ENCODE results near the gene VWA3B. TPM values are rescaled to one million over a fixed set of nuclear protein-coding genes. Genes with fewer than 3 reads are reported as not detected.
A peak's percentile ranks its signal among the peaks of the same experiment; 100 is the strongest.

VWA3B gene
- total RNA-seq, 6 experiments from 2014 or later = 0.09 to 0.24 (median 0.13) TPM; not detected in 2

GRCh38 chr2:98084151-98084868, 2.7 kb upstream of the VWA3B start:
- Histone ChIP-seq H3K9me3 (no peaks in the 10 kb centered on the region), H3K4me3 (no peak overlapping the region), H3K4me1 (peaks cover 0 to 37% (median 6%) of the 10 kb centered on the region in 4 donors), H3K27ac (peak overlapping the region in 1 of 3 donors; percentile 39), H3K27me3 (no peaks in the 10 kb centered on the region), H3K36me3 (no peaks in the 10 kb centered on the region)
- ATAC-seq (peak in 2 of 4 donors; percentile 1 to 3), DNase-seq (no peak)
- TF ChIP-seq POLR2A (IDR thresholded peaks at IDR 0.05) (no peak), CTCF (IDR thresholded peaks at IDR 0.05) (no peak)
- intact Hi-C loops (cut with DNase I) = no loop called here
- 35% methylated on average over 5 of the region's 5 CpGs for WGBS (ENCODE audit: insufficient coverage, low coverage, low lambda C conversion rate, missing lambda C conversion rate)

DNA sequence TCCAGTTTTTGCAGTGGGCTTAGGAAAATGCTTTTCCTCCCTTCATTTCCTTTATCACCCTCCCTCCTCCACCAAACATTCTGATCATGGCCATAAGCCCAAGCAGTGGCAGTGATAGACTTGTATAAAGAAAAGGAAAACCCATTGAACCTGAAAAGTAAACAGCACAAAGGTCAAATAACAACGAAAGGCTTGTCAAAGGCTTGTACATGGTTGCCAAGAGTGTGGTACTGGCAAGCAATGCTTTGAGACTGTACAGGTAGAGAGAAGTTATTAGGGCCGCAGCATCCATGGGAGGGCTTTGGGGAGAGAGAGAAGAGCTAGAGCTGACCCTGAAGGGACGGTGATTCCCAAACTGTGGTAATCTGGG, 2.1 kb upstream of the VWA3B start:
- no peak overlapping the region for H3K4me3 ChIP-seq
- intact Hi-C loops (cut with DNase I) = no loop called here
- WGBS (ENCODE audit: insufficient coverage, low coverage, low lambda C conversion rate, missing lambda C conversion rate) = 46% methylated on average over 3 of the region's 3 CpGs
- H3K36me3 ChIP-seq = no peaks in the 10 kb centered on the region
- peaks cover 0 to 33% (median 6%) of the 10 kb centered on the region in 4 donors for H3K4me1 ChIP-seq
- peak overlapping the region in 1 of 3 donors; percentile 39 for H3K27ac ChIP-seq
- TF ChIP-seq POLR2A (IDR thresholded peaks at IDR 0.05) (no peak), CTCF (IDR thresholded peaks at IDR 0.05) (no peak)
- peak in 1 of 3 donors; percentile 52 for DNase-seq
- ATAC-seq = peak; percentile 86 to 90 (median 86)
- H3K27me3 ChIP-seq = no peaks in the 10 kb centered on the region
- H3K9me3 ChIP-seq = no peaks in the 10 kb centered on the region

DNA sequence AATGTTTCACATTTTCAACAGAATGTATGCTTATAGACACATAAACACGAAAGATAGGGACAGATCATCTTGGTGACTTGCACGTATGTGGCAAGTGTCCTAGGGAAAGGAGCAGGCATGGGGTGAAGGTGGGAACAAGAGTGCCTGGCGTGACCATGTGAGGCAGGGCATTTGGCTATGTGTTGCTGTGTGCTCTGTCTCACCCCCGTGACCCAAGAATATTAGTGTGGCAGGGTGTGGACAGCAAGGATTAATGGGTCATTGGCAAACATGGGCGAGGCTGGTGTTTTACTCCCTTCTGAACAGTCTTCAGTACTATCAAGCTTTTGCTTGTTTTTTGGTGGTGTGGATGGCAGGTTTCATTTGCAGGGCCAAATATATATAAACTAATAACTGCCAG, 1.3 kb upstream of the VWA3B start:
- intact Hi-C loops (cut with DNase I) = no loop called here
- H3K27me3 ChIP-seq = no peaks in the 10 kb centered on the region
- no peaks in the 10 kb centered on the region for H3K36me3 ChIP-seq
- no peak overlapping the region for H3K27ac ChIP-seq
- H3K9me3 ChIP-seq = no peaks in the 10 kb centered on the region
- whole genome bisulfite sequencing (ENCODE audit: insufficient coverage, low coverage, low lambda C conversion rate, missing lambda C conversion rate) = 79% methylated on average over 5 of the region's 5 CpGs
- ATAC-seq (no peak), DNase-seq (no peak)
- no peak for TF ChIP-seq POLR2A (IDR thresholded peaks at IDR 0.05)
- no peak for TF ChIP-seq CTCF (IDR thresholded peaks at IDR 0.05)
- H3K4me1 ChIP-seq = peaks cover 0 to 32% (median 6%) of the 10 kb centered on the region in 4 donors
- no peak overlapping the region for H3K4me3 ChIP-seq

- peak overlapping the region in 2 of 3 donors; percentile 38 to 43 for H3K4me3 ChIP-seq
- no peak overlapping the region for H3K27ac ChIP-seq
- WGBS (ENCODE audit: insufficient coverage, low coverage, low lambda C conversion rate, missing lambda C conversion rate) = 53% methylated on average over 9 of the region's 13 CpGs
- no peak for ATAC-seq
- peaks cover 0 to 32% (median 6%) of the 10 kb centered on the region in 4 donors for H3K4me1 ChIP-seq
- no peaks in the 10 kb centered on the region for H3K27me3 ChIP-seq
- no peaks in the 10 kb centered on the region for H3K9me3 ChIP-seq
- intact Hi-C loops (cut with DNase I) = no loop called here
- no peak for DNase-seq
- H3K36me3 ChIP-seq = no peaks in the 10 kb centered on the region
- no peak for TF ChIP-seq POLR2A (IDR thresholded peaks at IDR 0.05)
Observed at GRCh38 chr2:98087447-98088020, 567 bp downstream of the VWA3B start.

GRCh38 chr2:98088261-98088660, 1.3 kb downstream of the VWA3B start:
- DNase-seq = no peak
- TF ChIP-seq POLR2A (IDR thresholded peaks at IDR 0.05) = no peak
- no peak for TF ChIP-seq CTCF (IDR thresholded peaks at IDR 0.05)
- intact Hi-C loops (cut with DNase I) = no loop called here
- H3K9me3 ChIP-seq = no peaks in the 10 kb centered on the region
- WGBS (ENCODE audit: insufficient coverage, low coverage, low lambda C conversion rate, missing lambda C conversion rate) = 52% methylated on average over 5 of the region's 5 CpGs
- H3K4me1 ChIP-seq = peaks cover 0 to 32% (median 6%) of the 10 kb centered on the region in 4 donors
- no peak overlapping the region for H3K27ac ChIP-seq
- no peaks in the 10 kb centered on the region for H3K27me3 ChIP-seq
- H3K36me3 ChIP-seq = no peaks in the 10 kb centered on the region
- no peak overlapping the region for H3K4me3 ChIP-seq
- ATAC-seq = peak in 3 of 4 donors; percentile 16 to 47 (median 24)
